Keratinocyte (primary cell): ENCODE results near the gene ANKRD1.

Experiments
- CTCF ChIP-seq, 3 experiments: IDR thresholded peaks in 1 of 3; conservative IDR thresholded peaks in 1 of 3; optimal IDR thresholded peaks in 1 of 3; 2 replicates in 2 of 3; 3 replicates in 1 of 3; pipeline versions ENCODE3 to v1.5.1; 2011; ENCODE audit warnings: low read length in 3 of 3, mild to moderate bottlenecking in 3 of 3, moderate library complexity in 2 of 3, control low read depth in 1 of 3, inconsistent platforms in 1 of 3; ENCODE audit not compliant: insufficient read depth in 2 of 3; ENCODE audit errors: extremely low read depth in 1 of 3
- EZH2 ChIP-seq: IDR thresholded peaks from one replicate; pipeline ENCODE4 v1.6.1; 2012; ENCODE audit warnings: inconsistent platforms, mild to moderate bottlenecking, low read length, moderate library complexity

GRCh38 chr10:90966146-90966545 lies 45.3 kb upstream of the ANKRD1 start:
- no peak for TF ChIP-seq CTCF (optimal IDR thresholded peaks at IDR 0.05 in 1 of 3, IDR thresholded peaks at IDR 0.05 in 1 of 3, conservative IDR thresholded peaks at IDR 0.05 in 1 of 3; ENCODE audit: extremely low read depth in 1 of 3, insufficient read depth in 2 of 3, low read length in 3 of 3)
- no peak for TF ChIP-seq EZH2
